ENCODE measurements around the gene XPNPEP2.

XPNPEP2 gene

GRCh38 chrX:129802863-129803262 is 64.1 kb downstream of the XPNPEP2 start:
- no peak overlapping the region for H3K27ac Mint-ChIP-seq
- peaks cover 18% of the 10 kb centered on the region for H3K36me3 Mint-ChIP-seq (ENCODE audit: low read depth)
- no peaks in the 10 kb centered on the region for H3K9me3 Mint-ChIP-seq
- H3K4me3 Mint-ChIP-seq = no peak overlapping the region
- no peaks in the 10 kb centered on the region for H3K27me3 Mint-ChIP-seq (ENCODE audit: low read depth)
- H3K4me1 Mint-ChIP-seq (ENCODE audit: low read depth) = peaks cover 10% of the 10 kb centered on the region

GRCh38 chrX:129804806-129805205 is 66.0 kb downstream of the XPNPEP2 start:
- Mint-ChIP-seq H3K36me3 (ENCODE audit: low read depth) (peaks cover 19% of the 10 kb centered on the region), H3K4me3 (no peak overlapping the region), H3K4me1 (ENCODE audit: low read depth) (peaks cover 14% of the 10 kb centered on the region), H3K9me3 (no peaks in the 10 kb centered on the region), H3K27me3 (ENCODE audit: low read depth) (no peaks in the 10 kb centered on the region), H3K27ac (no peak overlapping the region)

- Mint-ChIP-seq H3K9me3 (no peaks in the 10 kb centered on the region), H3K27ac (no peak overlapping the region), H3K4me3 (no peak overlapping the region), H3K27me3 (ENCODE audit: low read depth) (no peaks in the 10 kb centered on the region), H3K36me3 (ENCODE audit: low read depth) (peaks cover 22% of the 10 kb centered on the region), H3K4me1 (ENCODE audit: low read depth) (peaks cover 14% of the 10 kb centered on the region)
Observed at GRCh38 chrX:129808158-129808828, 69.5 kb downstream of the XPNPEP2 start.

GRCh38 chrX:129808829-129809796 is 70.3 kb downstream of the XPNPEP2 start:
- peaks cover 22% of the 10 kb centered on the region for H3K36me3 Mint-ChIP-seq (ENCODE audit: low read depth)
- no peaks in the 10 kb centered on the region for H3K27me3 Mint-ChIP-seq (ENCODE audit: low read depth)
- peaks cover 14% of the 10 kb centered on the region for H3K4me1 Mint-ChIP-seq (ENCODE audit: low read depth)
- no peak overlapping the region for H3K4me3 Mint-ChIP-seq
- H3K9me3 Mint-ChIP-seq = no peaks in the 10 kb centered on the region
- H3K27ac Mint-ChIP-seq = no peak overlapping the region

- H3K4me1 Mint-ChIP-seq (ENCODE audit: low read depth) = peaks cover 7% of the 10 kb centered on the region
- H3K36me3 Mint-ChIP-seq (ENCODE audit: low read depth) = peaks cover 18% of the 10 kb centered on the region
- no peak overlapping the region for H3K4me3 Mint-ChIP-seq
- no peaks in the 10 kb centered on the region for H3K9me3 Mint-ChIP-seq
- H3K27ac Mint-ChIP-seq = no peak overlapping the region
- H3K27me3 Mint-ChIP-seq (ENCODE audit: low read depth) = no peaks in the 10 kb centered on the region
Observed at GRCh38 chrX:129813662-129814368, 75.0 kb downstream of the XPNPEP2 start.

GRCh38 chrX:129818123-129818522 is 79.3 kb downstream of the XPNPEP2 start:
- H3K4me3 Mint-ChIP-seq = no peak overlapping the region
- peaks cover 9% of the 10 kb centered on the region for H3K36me3 Mint-ChIP-seq (ENCODE audit: low read depth)
- no peaks in the 10 kb centered on the region for H3K4me1 Mint-ChIP-seq (ENCODE audit: low read depth)
- no peaks in the 10 kb centered on the region for H3K27me3 Mint-ChIP-seq (ENCODE audit: low read depth)
- no peak overlapping the region for H3K27ac Mint-ChIP-seq
- H3K9me3 Mint-ChIP-seq = no peaks in the 10 kb centered on the region
